Gastrocnemius medialis (tissue), 4 donors: ENCODE results near the gene KRT80.

Experiments
- POLR2A ChIP-seq, 2 donors: fragments of 450-650 bp; IDR thresholded peaks; one replicate each; pipeline ENCODE4 v1.6.1; 2017; ENCODE audit warnings: antibody characterized with exemption in 2 of 2, mild to moderate bottlenecking in 2 of 2, moderate library complexity in 2 of 2
- TF ChIP-seq, protein P1 (sequence below), 5 experiments: fragments of 450-650 bp in 3 of 5; fragments of 200-600 bp in 2 of 5; sonication (generic) in 2 of 5; IDR thresholded peaks in 4 of 5; conservative IDR thresholded peaks in 1 of 5; 1 replicate in 4 of 5; 2 replicates in 1 of 5; pipeline ENCODE4 v1.5.1; 2016 to 2019; ENCODE audit warnings: antibody characterized with exemption in 5 of 5, mild to moderate bottlenecking in 3 of 5, moderate library complexity in 3 of 5

DNA sequence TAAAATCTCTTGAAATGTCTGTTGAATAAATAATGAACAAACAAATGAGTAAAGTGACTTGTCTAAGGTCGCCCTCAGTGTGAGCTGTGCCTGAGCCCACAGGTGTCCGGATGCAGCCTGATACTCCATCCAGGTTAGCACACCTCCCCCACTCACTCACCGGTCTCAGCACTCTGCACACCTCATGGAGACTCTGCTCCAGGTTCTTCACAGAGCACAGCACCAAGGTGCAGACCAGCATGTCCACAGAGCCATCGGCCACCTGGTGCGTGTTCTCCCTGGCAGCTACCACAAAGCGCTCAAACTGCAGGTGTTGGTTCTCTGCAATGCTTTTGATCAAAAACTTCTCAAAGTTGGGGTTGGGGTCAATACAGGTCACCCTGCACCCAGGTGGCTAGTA, 37.1 kb upstream of the KRT80 start:
- no peak for TF ChIP-seq POLR2A (IDR thresholded peaks at IDR 0.05)
- TF ChIP-seq, protein P1, sequence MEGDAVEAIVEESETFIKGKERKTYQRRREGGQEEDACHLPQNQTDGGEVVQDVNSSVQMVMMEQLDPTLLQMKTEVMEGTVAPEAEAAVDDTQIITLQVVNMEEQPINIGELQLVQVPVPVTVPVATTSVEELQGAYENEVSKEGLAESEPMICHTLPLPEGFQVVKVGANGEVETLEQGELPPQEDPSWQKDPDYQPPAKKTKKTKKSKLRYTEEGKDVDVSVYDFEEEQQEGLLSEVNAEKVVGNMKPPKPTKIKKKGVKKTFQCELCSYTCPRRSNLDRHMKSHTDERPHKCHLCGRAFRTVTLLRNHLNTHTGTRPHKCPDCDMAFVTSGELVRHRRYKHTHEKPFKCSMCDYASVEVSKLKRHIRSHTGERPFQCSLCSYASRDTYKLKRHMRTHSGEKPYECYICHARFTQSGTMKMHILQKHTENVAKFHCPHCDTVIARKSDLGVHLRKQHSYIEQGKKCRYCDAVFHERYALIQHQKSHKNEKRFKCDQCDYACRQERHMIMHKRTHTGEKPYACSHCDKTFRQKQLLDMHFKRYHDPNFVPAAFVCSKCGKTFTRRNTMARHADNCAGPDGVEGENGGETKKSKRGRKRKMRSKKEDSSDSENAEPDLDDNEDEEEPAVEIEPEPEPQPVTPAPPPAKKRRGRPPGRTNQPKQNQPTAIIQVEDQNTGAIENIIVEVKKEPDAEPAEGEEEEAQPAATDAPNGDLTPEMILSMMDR (IDR thresholded peaks at IDR 0.05 in 4 of 5, conservative IDR thresholded peaks at IDR 0.05 in 1 of 5) = no peak
